ENCODE measurements around the gene GALNT18.

- TF ChIP-seq CTCF (IDR thresholded peaks at IDR 0.05; ENCODE audit: insufficient read depth, low read length) (no peak), REST (IDR thresholded peaks at IDR 0.05; ENCODE audit: insufficient replicate concordance, low read depth) (no peak)
These were observed 378.6 kb downstream of the GALNT18 start for GRCh38 chr11:11243209-11243589.
